NT2/D1 (cell line): ENCODE measurements around the gene CDH12.
"Not testable (repeated sequence)": the region's sequence is repeated elsewhere in the genome, so short reads cannot be mapped to it uniquely, and the experiment has no call there.

ENCODE experiments used
- DNase-seq: peaks from one replicate; pipeline ENCODE4 v3.0.0-alpha.2; 2011; ENCODE audit warnings: low read depth, low spot score
- H3K27me3 ChIP-seq: 2 replicates; pipeline ENCODE4 v1.6.0; 2011; ENCODE audit warnings: mild to moderate bottlenecking; ENCODE audit not compliant: insufficient read length, insufficient read depth
- H3K36me3 ChIP-seq: 2 replicates; pipeline ENCODE4 v1.6.1; 2011; ENCODE audit warnings: mild to moderate bottlenecking, low read length, mixed read lengths; ENCODE audit not compliant: insufficient read depth, insufficient read length
- H3K4me1 ChIP-seq: 2 replicates; pipeline ENCODE4 v1.5.1; 2011; ENCODE audit not compliant: insufficient read depth, insufficient read length
- H3K4me3 ChIP-seq: 2 replicates; pipeline ENCODE4 v1.5.1; 2011; ENCODE audit warnings: low read depth; ENCODE audit not compliant: insufficient read length
- H3K9ac ChIP-seq: 2 replicates; pipeline ENCODE4 v1.6.0; 2011; ENCODE audit warnings: low read depth; ENCODE audit not compliant: insufficient read length
- H3K9me3 ChIP-seq: 2 replicates; pipeline ENCODE4 v1.5.1; 2011; ENCODE audit warnings: mild to moderate bottlenecking, low read length; ENCODE audit not compliant: insufficient read depth
- SUZ12 ChIP-seq: IDR thresholded peaks from 2 replicates; pipeline ENCODE4 v1.6.1; 2011; ENCODE audit not compliant: insufficient read length, insufficient read depth; ENCODE audit errors: extremely low read depth
- YY1 ChIP-seq: IDR thresholded peaks from 2 replicates; pipeline ENCODE4 v1.6.1; 2011; ENCODE audit not compliant: insufficient read length, insufficient read depth
- ZNF274 ChIP-seq: IDR thresholded peaks from 2 replicates; pipeline ENCODE4 v1.6.1; 2011; ENCODE audit warnings: mild to moderate bottlenecking, low read depth, low read length

The CDH12 gene

GRCh38 chr5:22539762-22540161 is 313.4 kb downstream of the CDH12 start:
- peaks cover 10% of the 10 kb centered on the region; the same call in 1 of the 2 replicates for H3K9me3 ChIP-seq
- H3K36me3 ChIP-seq, result no peaks in the 10 kb centered on the region
- H3K4me1 ChIP-seq, result no peaks in the 10 kb centered on the region
- DNase-seq, result no peak
- no peak overlapping the region for H3K4me3 ChIP-seq
- no peak overlapping the region for H3K9ac ChIP-seq
- H3K27me3 ChIP-seq, result no peaks in the 10 kb centered on the region
- TF ChIP-seq SUZ12 (no peak), YY1 (no peak), ZNF274 (no peak)

- Histone ChIP-seq H3K9ac (no peak overlapping the region), H3K27me3 (no peaks in the 10 kb centered on the region), H3K4me1 (no peaks in the 10 kb centered on the region), H3K9me3 (no peaks in the 10 kb centered on the region), H3K36me3 (no peaks in the 10 kb centered on the region), H3K4me3 (no peak overlapping the region)
- TF ChIP-seq YY1 (no peak), SUZ12 (no peak), ZNF274 (no peak)
- no peak for DNase-seq
Measured at GRCh38 chr5:22531986-22532385, 321.2 kb downstream of the CDH12 start.

- no peak for DNase-seq
- H3K27me3 ChIP-seq, result no peaks in the 10 kb centered on the region
- H3K4me1 ChIP-seq, result no peaks in the 10 kb centered on the region
- no peaks in the 10 kb centered on the region for H3K36me3 ChIP-seq
- no peak for TF ChIP-seq SUZ12
- no peak for TF ChIP-seq ZNF274
- no peak for TF ChIP-seq YY1
- H3K4me3 ChIP-seq, result no peak overlapping the region
- H3K9ac ChIP-seq, result no peak overlapping the region
- no peaks in the 10 kb centered on the region for H3K9me3 ChIP-seq
Measured at GRCh38 chr5:22521521-22521920, 331.6 kb downstream of the CDH12 start.

GRCh38 chr5:22516497-22516896 is 336.6 kb downstream of the CDH12 start:
- H3K27me3 ChIP-seq, H3K36me3 ChIP-seq, H3K4me1 ChIP-seq, H3K9ac ChIP-seq, H3K9me3 ChIP-seq, DNase-seq, H3K4me3 ChIP-seq: not testable (repeated sequence)

- H3K36me3 ChIP-seq, result no peaks in the 10 kb centered on the region
- H3K4me3 ChIP-seq, result no peak overlapping the region
- DNase-seq, result no peak
- H3K4me1 ChIP-seq, result no peaks in the 10 kb centered on the region
- H3K9ac ChIP-seq, result no peak overlapping the region
- H3K27me3 ChIP-seq, result no peaks in the 10 kb centered on the region
- no peaks in the 10 kb centered on the region for H3K9me3 ChIP-seq
- TF ChIP-seq YY1, result no peak
- TF ChIP-seq ZNF274, result no peak
- TF ChIP-seq SUZ12, result no peak
Measured at GRCh38 chr5:22514231-22514630, 338.9 kb downstream of the CDH12 start.

GRCh38 chr5:22505891-22506290 is 347.3 kb downstream of the CDH12 start:
- DNase-seq, result no peak
- no peak overlapping the region for H3K9ac ChIP-seq
- H3K27me3 ChIP-seq, result no peaks in the 10 kb centered on the region
- no peak overlapping the region for H3K4me3 ChIP-seq
- H3K4me1 ChIP-seq, result no peaks in the 10 kb centered on the region
- no peaks in the 10 kb centered on the region for H3K36me3 ChIP-seq
- no peaks in the 10 kb centered on the region for H3K9me3 ChIP-seq
- TF ChIP-seq SUZ12 (no peak), ZNF274 (no peak), YY1 (no peak)

GRCh38 chr5:22504411-22504810 is 348.7 kb downstream of the CDH12 start:
- no peaks in the 10 kb centered on the region for H3K27me3 ChIP-seq
- H3K4me3 ChIP-seq, result no peak overlapping the region
- no peaks in the 10 kb centered on the region for H3K9me3 ChIP-seq
- H3K4me1 ChIP-seq, result no peaks in the 10 kb centered on the region
- TF ChIP-seq ZNF274 (no peak), SUZ12 (no peak), YY1 (no peak)
- no peak for DNase-seq
- no peak overlapping the region for H3K9ac ChIP-seq
- H3K36me3 ChIP-seq, result no peaks in the 10 kb centered on the region

GRCh38 chr5:22500556-22500955 is 352.6 kb downstream of the CDH12 start:
- H3K36me3 ChIP-seq, result no peaks in the 10 kb centered on the region
- H3K4me1 ChIP-seq, result no peaks in the 10 kb centered on the region
- no peak overlapping the region for H3K9ac ChIP-seq
- no peak overlapping the region for H3K4me3 ChIP-seq
- no peaks in the 10 kb centered on the region for H3K9me3 ChIP-seq
- no peaks in the 10 kb centered on the region for H3K27me3 ChIP-seq
- TF ChIP-seq SUZ12 (no peak), YY1 (no peak), ZNF274 (no peak)
- no peak for DNase-seq
